Subcutaneous adipose tissue (tissue), 4 donors: ENCODE measurements around the gene LAMB3. TPM values are rescaled to one million over a fixed set of nuclear protein-coding genes. Genes with fewer than 3 reads are reported as not detected.

Source experiments
- CTCF ChIP-seq: fragments of 450-650 bp; IDR thresholded peaks from one replicate; pipeline ENCODE4 v1.5.1; 2016; ENCODE audit warnings: low read depth, mild to moderate bottlenecking, control low read depth, antibody characterized with exemption, moderate library complexity
- total RNA-seq, 4 donors: library from RNA; depleted of rRNA; stranded (reverse); fragments of >200 nt; gene quantifications; one replicate each; pipeline ENCODE4 v1.1.0, GENCODE V29; 2016

Gene LAMB3
- total RNA-seq, 4 donors from 2014 or later, result 5.5 to 32.4 (median 21.3) TPM

DNA sequence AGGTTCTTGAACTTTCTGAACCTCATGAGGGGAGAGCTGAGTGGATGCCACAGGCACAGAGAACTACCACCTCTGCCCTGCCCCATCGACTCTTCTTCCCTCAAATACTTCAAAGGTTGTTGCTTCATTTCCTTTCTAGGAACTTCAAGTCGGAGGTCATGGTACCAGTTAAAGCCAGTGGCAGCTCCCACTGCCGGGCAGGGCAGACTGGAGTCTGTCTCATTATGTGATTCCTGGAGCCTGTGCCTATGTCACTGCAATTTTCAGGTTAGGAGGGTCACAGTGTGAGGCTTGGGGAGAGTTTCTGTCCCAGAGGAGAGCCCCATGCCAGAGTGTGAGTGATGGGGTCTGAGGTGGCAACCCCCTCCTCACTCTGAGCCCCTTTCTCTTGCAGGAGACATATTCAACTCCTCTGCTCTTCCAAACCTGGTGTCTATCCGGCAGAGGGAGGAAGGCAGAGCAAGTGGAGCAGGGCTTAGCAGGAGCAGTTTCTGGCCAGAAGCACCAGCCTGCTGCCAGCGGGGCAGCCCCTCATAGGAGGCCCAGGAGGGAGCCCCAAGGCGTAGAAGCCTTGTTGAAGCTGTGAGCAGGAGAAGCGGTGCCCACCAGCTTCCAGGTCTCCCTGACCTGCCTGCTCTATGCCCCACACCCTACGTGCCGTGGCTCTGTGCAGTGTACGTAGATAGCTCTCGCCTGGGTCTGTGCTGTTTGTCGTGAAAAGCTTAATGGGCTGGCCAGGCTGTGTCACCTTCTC is 39.4 kb downstream of the LAMB3 start:
- TF ChIP-seq CTCF, result no peak

- TF ChIP-seq CTCF, result no peak
These were observed 40.3 kb downstream of the LAMB3 start for GRCh38 chr1:209611771-209612570.

DNA sequence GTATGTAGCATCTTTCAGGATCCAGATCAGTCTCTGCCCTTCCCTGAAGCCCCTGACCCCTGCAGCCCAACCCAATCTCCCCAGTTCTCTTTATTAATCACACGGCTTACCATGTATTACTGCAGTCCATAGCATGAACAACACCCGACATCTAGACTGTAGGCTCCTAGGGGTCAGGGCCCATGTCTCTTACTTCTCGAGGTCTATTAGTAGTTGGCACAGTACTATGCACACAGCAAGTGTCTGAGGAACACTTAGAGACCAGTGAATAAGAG is 41.7 kb downstream of the LAMB3 start:
- no peak for TF ChIP-seq CTCF

- TF ChIP-seq CTCF, result no peak
These were observed 42.2 kb downstream of the LAMB3 start for GRCh38 chr1:209609791-209610630.

GRCh38 chr1:209609041-209609790 is 43.0 kb downstream of the LAMB3 start:
- TF ChIP-seq CTCF, result no peak

DNA sequence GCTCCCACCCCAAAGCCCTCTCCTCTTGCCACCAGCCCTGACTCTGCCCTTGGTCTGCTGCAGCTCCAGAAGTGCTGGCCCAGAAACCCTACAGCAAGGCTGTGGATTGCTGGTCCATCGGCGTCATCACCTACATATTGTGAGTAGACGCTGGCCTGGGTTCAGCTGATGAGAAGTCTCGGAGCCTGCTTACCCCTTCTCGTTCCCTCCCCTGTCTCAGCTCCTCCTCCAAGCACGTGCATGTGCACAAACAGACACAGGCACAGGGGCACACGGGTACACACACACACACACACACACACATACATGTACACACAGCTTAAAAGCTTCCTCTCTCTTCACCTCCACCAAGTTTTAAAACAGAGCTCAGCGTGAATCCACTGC is 44.4 kb downstream of the LAMB3 start:
- TF ChIP-seq CTCF, result no peak
